Inflammatory macrophage treated with lipopolysaccharide for 4 hours (primary cell): ENCODE data around the gene C17orf50.

Experiments
- DNase-seq: peaks from one replicate; pipeline ENCODE4 v3.0.0-alpha.2; 2020

C17orf50 gene

GRCh38 chr17:35760587-35760986 is at the start of gene C17orf50:
Gene C17orf50 (plus strand): TSS chr17:35760887. CDS start chr17:35760942, 55 bp downstream.
- no peak for DNase-seq

- DNase-seq, result no peak
These were observed 49.7 kb upstream of the C17orf50 start for GRCh38 chr17:35710950-35711349.

- DNase-seq, result no peak
These were observed 47.5 kb upstream of the C17orf50 start for GRCh38 chr17:35713069-35713728.

GRCh38 chr17:35714988-35715387 is 45.7 kb upstream of the C17orf50 start:
- no peak for DNase-seq

- no peak for DNase-seq
These were observed 45.3 kb upstream of the C17orf50 start for GRCh38 chr17:35715416-35715815.

GRCh38 chr17:35716173-35716572 is 44.5 kb upstream of the C17orf50 start:
- DNase-seq, result no peak

- no peak for DNase-seq
These were observed 43.7 kb upstream of the C17orf50 start for GRCh38 chr17:35716897-35717465.

- no peak for DNase-seq
These were observed 43.2 kb upstream of the C17orf50 start for GRCh38 chr17:35717475-35717874.

- no peak for DNase-seq
These were observed 37.0 kb upstream of the C17orf50 start for GRCh38 chr17:35723735-35724134.

- no peak for DNase-seq
These were observed 35.6 kb upstream of the C17orf50 start for GRCh38 chr17:35725058-35725457.

GRCh38 chr17:35725802-35726126 is 34.9 kb upstream of the C17orf50 start:
- DNase-seq, result no peak

- no peak for DNase-seq
These were observed 34.3 kb upstream of the C17orf50 start for GRCh38 chr17:35726127-35726952.

GRCh38 chr17:35726953-35727460 is 33.7 kb upstream of the C17orf50 start:
- no peak for DNase-seq

GRCh38 chr17:35727635-35728034 is 33.1 kb upstream of the C17orf50 start:
- no peak for DNase-seq

- no peak for DNase-seq
These were observed 32.1 kb upstream of the C17orf50 start for GRCh38 chr17:35728551-35728950.

- no peak for DNase-seq
These were observed 31.3 kb upstream of the C17orf50 start for GRCh38 chr17:35729405-35729833.

- DNase-seq, result no peak
These were observed 30.2 kb upstream of the C17orf50 start for GRCh38 chr17:35730400-35731005.

- no peak for DNase-seq
These were observed 29.3 kb upstream of the C17orf50 start, which contains the start of gene RASL10B for GRCh38 chr17:35731239-35731916. Gene RASL10B (plus strand): TSS chr17:35731639. CDS start chr17:35735185, 3,546 bp downstream.

- no peak for DNase-seq
These were observed 28.5 kb upstream of the C17orf50 start for GRCh38 chr17:35731917-35732805.

- DNase-seq, result no peak
These were observed 27.9 kb upstream of the C17orf50 start for GRCh38 chr17:35732806-35733136.

GRCh38 chr17:35733366-35733765 is 27.3 kb upstream of the C17orf50 start:
- no peak for DNase-seq

- no peak for DNase-seq
These were observed 26.3 kb upstream of the C17orf50 start for GRCh38 chr17:35734396-35734795.
